ENCODE data around the gene HSBP1L1.
A peak's percentile ranks its signal among the peaks of the same experiment; 100 is the strongest.

HSBP1L1 gene

GRCh38 chr18:79964330-79965118 lies at the start of gene HSBP1L1:
Gene HSBP1L1 (plus strand): TSS chr18:79964643. CDS start chr18:79964736, 93 bp downstream.
- peak; percentile 84 for DNase-seq (ENCODE audit: low spot score)

- DNase-seq (ENCODE audit: low spot score): no peak
Observed at GRCh38 chr18:79915161-79916127, 49.0 kb upstream of the HSBP1L1 start.

GRCh38 chr18:79916128-79916494 lies 48.3 kb upstream of the HSBP1L1 start:
- no peak for DNase-seq (ENCODE audit: low spot score)

GRCh38 chr18:79916546-79917168 lies 47.8 kb upstream of the HSBP1L1 start:
- no peak for DNase-seq (ENCODE audit: low spot score)

GRCh38 chr18:79917169-79917852 lies 47.1 kb upstream of the HSBP1L1 start:
- no peak for DNase-seq (ENCODE audit: low spot score)

GRCh38 chr18:79917853-79918614 lies 46.4 kb upstream of the HSBP1L1 start:
- DNase-seq (ENCODE audit: low spot score): no peak

GRCh38 chr18:79918615-79919011 lies 45.8 kb upstream of the HSBP1L1 start:
- DNase-seq (ENCODE audit: low spot score): no peak

GRCh38 chr18:79919089-79919488 lies 45.4 kb upstream of the HSBP1L1 start:
- no peak for DNase-seq (ENCODE audit: low spot score)

- no peak for DNase-seq (ENCODE audit: low spot score)
Observed at GRCh38 chr18:79921984-79922965, 42.2 kb upstream of the HSBP1L1 start.

GRCh38 chr18:79922971-79923411 lies 41.5 kb upstream of the HSBP1L1 start:
- DNase-seq (ENCODE audit: low spot score): no peak

GRCh38 chr18:79923896-79924585 lies 40.4 kb upstream of the HSBP1L1 start:
- DNase-seq (ENCODE audit: low spot score): no peak

GRCh38 chr18:79924814-79925731 lies 39.4 kb upstream of the HSBP1L1 start:
- no peak for DNase-seq (ENCODE audit: low spot score)

GRCh38 chr18:79926306-79926705 lies 38.1 kb upstream of the HSBP1L1 start:
- no peak for DNase-seq (ENCODE audit: low spot score)

- DNase-seq (ENCODE audit: low spot score): no peak
Observed at GRCh38 chr18:79926715-79927606, 37.5 kb upstream of the HSBP1L1 start.

GRCh38 chr18:79927607-79928562 lies 36.6 kb upstream of the HSBP1L1 start:
- DNase-seq (ENCODE audit: low spot score): no peak

GRCh38 chr18:79928563-79928960 lies 35.9 kb upstream of the HSBP1L1 start:
- no peak for DNase-seq (ENCODE audit: low spot score)

Data from AG20443 (cell line).